HG03103 (cell line): ENCODE measurements around the gene RIMS1.

Experiments used
- ATAC-seq: cut with Tn5 transposase; IDR thresholded peaks from one replicate; pipeline ENCODE4 v1.9.1; 2021; ENCODE audit warnings: low read depth; ENCODE audit not compliant: unreplicated experiment

Gene RIMS1

GRCh38 chr6:72080260-72080941, 194.1 kb downstream of the RIMS1 start:
- no peak for ATAC-seq

- no peak for ATAC-seq
These were observed 195.5 kb downstream of the RIMS1 start for GRCh38 chr6:72081871-72082270.

- ATAC-seq: no peak
These were observed 197.6 kb downstream of the RIMS1 start for GRCh38 chr6:72083976-72084375.

GRCh38 chr6:72084992-72085569, 198.7 kb downstream of the RIMS1 start:
- ATAC-seq: no peak

GRCh38 chr6:72094506-72094905, 208.2 kb downstream of the RIMS1 start:
- no peak for ATAC-seq

- ATAC-seq: no peak
These were observed 216.2 kb downstream of the RIMS1 start for GRCh38 chr6:72102561-72102960.

GRCh38 chr6:72111611-72112010, 225.3 kb downstream of the RIMS1 start:
- no peak for ATAC-seq

GRCh38 chr6:72130327-72130726, 244.0 kb downstream of the RIMS1 start:
- ATAC-seq: no peak

- no peak for ATAC-seq
These were observed 246.1 kb downstream of the RIMS1 start for GRCh38 chr6:72132427-72132826.

- no peak for ATAC-seq
These were observed 246.5 kb downstream of the RIMS1 start for GRCh38 chr6:72132851-72133250.

GRCh38 chr6:72133324-72133723, 247.0 kb downstream of the RIMS1 start:
- ATAC-seq: no peak

- no peak for ATAC-seq
These were observed 254.4 kb downstream of the RIMS1 start for GRCh38 chr6:72140795-72141194.

GRCh38 chr6:72149715-72150114, 263.4 kb downstream of the RIMS1 start:
- ATAC-seq: no peak

GRCh38 chr6:72151742-72152141, 265.4 kb downstream of the RIMS1 start:
- ATAC-seq: no peak

- ATAC-seq: no peak
These were observed 289.6 kb downstream of the RIMS1 start for GRCh38 chr6:72175916-72176315.

GRCh38 chr6:72182337-72183246, 296.2 kb downstream of the RIMS1 start:
- peak; percentile 67 for ATAC-seq

- ATAC-seq: no peak
These were observed 317.6 kb downstream of the RIMS1 start for GRCh38 chr6:72203983-72204382.

- no peak for ATAC-seq
These were observed 319.1 kb downstream of the RIMS1 start for GRCh38 chr6:72205500-72205899.

- no peak for ATAC-seq
These were observed 320.3 kb downstream of the RIMS1 start for GRCh38 chr6:72206606-72207005.

- peak; percentile 47 for ATAC-seq
These were observed 326.3 kb downstream of the RIMS1 start for GRCh38 chr6:72212686-72213085.

- ATAC-seq: no peak
These were observed 327.3 kb downstream of the RIMS1 start for GRCh38 chr6:72213654-72214053.
